ENCODE results near the gene MRGPRG. TPM values are rescaled to one million over a fixed set of nuclear protein-coding genes. Genes with fewer than 3 reads are reported as not detected.

MRGPRG gene
- total and polyA plus RNA-seq, 9 of the 15 experiments (the other 6 are each of a cell fraction or from before 2014, with no cell fraction given), result not detected

GRCh38 chr11:3231851-3232744 lies 13.5 kb upstream of the MRGPRG start, which contains the start of gene MRGPRE (continued):
- TF ChIP-seq GTF2A2 (tag; IDR thresholded peaks at IDR 0.05) (no peak), ETS1 (conservative IDR thresholded peaks at IDR 0.05; ENCODE audit: control insufficient read depth, low read depth, low read length) (peak; percentile 64; the same call in 1 of the 2 replicates), ZNF436 (CRISPR knock-in tag; IDR thresholded peaks at IDR 0.05) (no peak), SRSF7 (optimal IDR thresholded peaks at IDR 0.05; ENCODE audit: low read depth, low read length) (no peak), TCF3 (CRISPR knock-in tag; IDR thresholded peaks at IDR 0.05) (peak; percentile 88), ZBTB2 (IDR thresholded peaks at IDR 0.05) (no peak), BCOR (IDR thresholded peaks at IDR 0.05) (no peak), YY1 (IDR thresholded peaks at IDR 0.05; ENCODE audit: borderline replicate concordance in 1 of 3, control insufficient read depth in 1 of 3, extremely low read depth in 1 of 3, insufficient read depth in 3 of 3, insufficient read length in 1 of 3, insufficient replicate concordance in 2 of 3, low read depth in 1 of 3, low read length in 2 of 3) (peak in 1 of 3 experiments; percentile 28), RBM34 (IDR thresholded peaks at IDR 0.05; ENCODE audit: borderline replicate concordance, insufficient read depth, low read length) (no peak), NFE2L1 (tag; IDR thresholded peaks at IDR 0.05; ENCODE audit: borderline replicate concordance, low read depth) (no peak), POLR2AphosphoS2 (IDR thresholded peaks at IDR 0.05; ENCODE audit: low read length) (no peak), PCBP1 (IDR thresholded peaks at IDR 0.05; ENCODE audit: low read depth, low read length, poor library complexity, severe bottlenecking) (no peak), PYGO2 (tag; IDR thresholded peaks at IDR 0.05) (no peak), RB1 (IDR thresholded peaks at IDR 0.05; ENCODE audit: low read depth) (no peak), CLOCK (CRISPR knock-in tag; IDR thresholded peaks at IDR 0.05; ENCODE audit: borderline replicate concordance) (no peak), SMARCA4 (IDR thresholded peaks at IDR 0.05) (no peak), DDX20 (tag; IDR thresholded peaks at IDR 0.05; ENCODE audit: low read depth) (no peak), ZKSCAN3 (CRISPR knock-in tag; IDR thresholded peaks at IDR 0.05) (no peak), DPF2 (IDR thresholded peaks at IDR 0.05) (peak; percentile 60; the same call in 1 of the 2 replicates)
- TF ChIP-seq, protein P1, sequence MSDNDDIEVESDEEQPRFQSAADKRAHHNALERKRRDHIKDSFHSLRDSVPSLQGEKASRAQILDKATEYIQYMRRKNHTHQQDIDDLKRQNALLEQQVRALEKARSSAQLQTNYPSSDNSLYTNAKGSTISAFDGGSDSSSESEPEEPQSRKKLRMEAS (CRISPR knock-in tag; IDR thresholded peaks at IDR 0.05), result no peak

Data from K562 (cell line).